Spinal cord (tissue), 10 donors: ENCODE measurements around the gene ITFG1. TPM values are rescaled to one million over a fixed set of nuclear protein-coding genes. Genes with fewer than 3 reads are reported as not detected.
"Not testable (repeated sequence)": the region's sequence is repeated elsewhere in the genome, so short reads cannot be mapped to it uniquely, and the experiment has no call there.

Experiments
- DNase-seq, 6 donors: peaks; one replicate each; pipeline versions ENCODE4 v3.0.0 to v3.0.0-alpha.2; 2013 to 2015; ENCODE audit warnings: low spot score in 6 of 6, low read depth in 4 of 6
- H3K27ac ChIP-seq: one replicate; pipeline ENCODE4 v1.5.1; 2013; ENCODE audit warnings: low read depth, low read length, control low read depth
- H3K27me3 ChIP-seq: one replicate; pipeline ENCODE4 v1.6.1; 2013; ENCODE audit warnings: low read length; ENCODE audit not compliant: control insufficient read depth, insufficient read depth
- H3K36me3 ChIP-seq: one replicate; pipeline ENCODE4 v1.6.1; 2013; ENCODE audit warnings: low read length; ENCODE audit not compliant: control insufficient read depth, insufficient read depth
- H3K4me1 ChIP-seq: one replicate; pipeline ENCODE4 v1.6.1; 2013; ENCODE audit warnings: low read length; ENCODE audit not compliant: control insufficient read depth, insufficient read depth
- H3K4me3 ChIP-seq: one replicate; pipeline ENCODE4 v1.5.1; 2013; ENCODE audit warnings: low read depth, low read length, control low read depth
- H3K9me3 ChIP-seq: one replicate; pipeline ENCODE4 v1.6.1; 2013; ENCODE audit warnings: low read length; ENCODE audit not compliant: control insufficient read depth, insufficient read depth
- WGBS: methylation state at CpG from one replicate; pipeline ENCODE4 v1.1.5; 2013; ENCODE audit warnings: missing lambda C conversion rate; ENCODE audit not compliant: insufficient coverage; 5-methylcytosine and 5-hydroxymethylcytosine counted together
- polyA plus RNA-seq, 2 donors: library from polyadenylated mRNA; unstranded; fragments of 120-200 nt; gene quantifications; one replicate each; pipeline ENCODE4 v1.2.1, GENCODE V29; 2013; ENCODE audit not compliant: insufficient read length in 2 of 2
- total RNA-seq, 2 donors: library from RNA; depleted of rRNA in 1 of 2; stranded (reverse); fragments of 120-200 nt in 1 of 2; fragments of >200 nt in 1 of 2; gene quantifications; one replicate each; pipeline versions ENCODE4 v1.2.3 to v1.2.4, GENCODE V29; 2013 to 2014
- donor health status: healthy.

The ITFG1 gene
- total and polyA plus RNA-seq, 4 donors, result 96.6 to 180 (median 127) TPM

- Histone ChIP-seq H3K4me1 (no peaks in the 10 kb centered on the region), H3K36me3 (no peaks in the 10 kb centered on the region), H3K9me3 (no peaks in the 10 kb centered on the region), H3K27me3 (no peaks in the 10 kb centered on the region), H3K4me3 (no peak overlapping the region), H3K27ac (no peak overlapping the region)
- WGBS, result no CpG with 5 or more reads among the region's 6 CpGs
- no peak for DNase-seq
Measured at GRCh38 chr16:47236716-47237115, 224.1 kb downstream of the ITFG1 start.

GRCh38 chr16:47230296-47230695, 230.6 kb downstream of the ITFG1 start:
- WGBS, result 89% methylated on average over 6 of the region's 6 CpGs
- no peak overlapping the region for H3K4me3 ChIP-seq
- no peaks in the 10 kb centered on the region for H3K27me3 ChIP-seq
- H3K9me3 ChIP-seq, result no peaks in the 10 kb centered on the region
- no peak for DNase-seq
- H3K4me1 ChIP-seq, result no peaks in the 10 kb centered on the region
- no peak overlapping the region for H3K27ac ChIP-seq
- peaks cover 3% of the 10 kb centered on the region for H3K36me3 ChIP-seq

- Histone ChIP-seq H3K27ac (no peak overlapping the region), H3K9me3 (peaks cover under 1% of the 10 kb centered on the region), H3K4me3 (no peak overlapping the region), H3K27me3 (no peaks in the 10 kb centered on the region), H3K36me3 (peaks cover 3% of the 10 kb centered on the region), H3K4me1 (no peaks in the 10 kb centered on the region)
- no peak for DNase-seq
- WGBS, result 79% methylated on average over 3 of the region's 7 CpGs
Measured at GRCh38 chr16:47229053-47230050, 231.5 kb downstream of the ITFG1 start.

- Histone ChIP-seq H3K27ac (no peak overlapping the region), H3K4me1 (no peaks in the 10 kb centered on the region), H3K4me3 (no peak overlapping the region), H3K27me3 (no peaks in the 10 kb centered on the region), H3K9me3 (peaks cover 3% of the 10 kb centered on the region), H3K36me3 (peaks cover 3% of the 10 kb centered on the region)
- DNase-seq, result no peak
- WGBS, result 98% methylated on average over 7 of the region's 7 CpGs
Measured at GRCh38 chr16:47228241-47228640, 232.6 kb downstream of the ITFG1 start.

GRCh38 chr16:47213761-47214440, 247.0 kb downstream of the ITFG1 start:
- Histone ChIP-seq H3K27me3 (no peaks in the 10 kb centered on the region), H3K9me3 (peaks cover 3% of the 10 kb centered on the region), H3K4me3 (no peak overlapping the region), H3K36me3 (peaks cover 5% of the 10 kb centered on the region), H3K4me1 (no peaks in the 10 kb centered on the region), H3K27ac (no peak overlapping the region)
- DNase-seq, result no peak
- no CpG with 5 or more reads among the region's 2 CpGs for WGBS

GRCh38 chr16:47211218-47211617, 249.6 kb downstream of the ITFG1 start:
- no peak for DNase-seq
- no peak overlapping the region for H3K27ac ChIP-seq
- H3K4me1 ChIP-seq, result no peaks in the 10 kb centered on the region
- no peaks in the 10 kb centered on the region for H3K9me3 ChIP-seq
- no peaks in the 10 kb centered on the region for H3K36me3 ChIP-seq
- WGBS, result no CpG with 5 or more reads among the region's 4 CpGs
- H3K4me3 ChIP-seq, result no peak overlapping the region
- no peaks in the 10 kb centered on the region for H3K27me3 ChIP-seq

- Histone ChIP-seq H3K27me3 (no peaks in the 10 kb centered on the region), H3K36me3 (no peaks in the 10 kb centered on the region), H3K4me3 (no peak overlapping the region), H3K4me1 (no peaks in the 10 kb centered on the region), H3K27ac (no peak overlapping the region), H3K9me3 (no peaks in the 10 kb centered on the region)
- DNase-seq, result peak in 3 of 6 donors; percentile 6 to 54 (median 26)
- no CpG with 5 or more reads among the region's 4 CpGs for WGBS
Measured at GRCh38 chr16:47204736-47205504, 255.9 kb downstream of the ITFG1 start.

GRCh38 chr16:47203433-47203832, 257.4 kb downstream of the ITFG1 start:
- not testable (repeated sequence) for H3K36me3 ChIP-seq, H3K27ac ChIP-seq, DNase-seq, H3K27me3 ChIP-seq, H3K9me3 ChIP-seq, H3K4me3 ChIP-seq, H3K4me1 ChIP-seq
- 28% methylated on average over 2 of the region's 4 CpGs for WGBS

GRCh38 chr16:47198180-47198575, 262.7 kb downstream of the ITFG1 start:
- H3K9me3 ChIP-seq, result no peaks in the 10 kb centered on the region
- H3K4me1 ChIP-seq, result no peaks in the 10 kb centered on the region
- H3K27me3 ChIP-seq, result no peaks in the 10 kb centered on the region
- no peak overlapping the region for H3K4me3 ChIP-seq
- no peak for DNase-seq
- H3K36me3 ChIP-seq, result no peaks in the 10 kb centered on the region
- WGBS, result no CpG with 5 or more reads among the region's 2 CpGs
- no peak overlapping the region for H3K27ac ChIP-seq
